Heart right ventricle (tissue), 16 donors: ENCODE results near the gene INHBA. TPM values are rescaled to one million over a fixed set of nuclear protein-coding genes. Genes with fewer than 3 reads are reported as not detected.

ENCODE experiments used
- ATAC-seq, 8 donors: fragments of 200-7000 bp; cut with Tn5 transposase; one replicate each; pipeline ENCODE4 v1.9.1; 2020; ENCODE audit warnings: mild to moderate bottlenecking in 8 of 8, moderate library complexity in 8 of 8, moderate number of reproducible peaks in 1 of 8
- DNase-seq, 2 donors: peaks; one replicate each; pipeline ENCODE4 v3.0.0-alpha.2; 2020
- H3K27ac ChIP-seq, 10 donors: fragments of 200-600 bp; sonication (generic) in 2 of 10; one replicate each; pipeline versions ENCODE4 v1.5.0 to v1.8.0; 2020 to 2022; ENCODE audit warnings: mild to moderate bottlenecking in 3 of 10
- H3K27me3 ChIP-seq, 7 donors: fragments of 200-600 bp; one replicate each; pipeline ENCODE4 v1.8.0; 2021 to 2022; ENCODE audit warnings: mild to moderate bottlenecking in 2 of 7
- H3K36me3 ChIP-seq, 9 donors: fragments of 200-600 bp; sonication (generic) in 1 of 9; one replicate each; pipeline versions ENCODE4 v1.5.0 to v1.8.0; 2020 to 2022; ENCODE audit warnings: mild to moderate bottlenecking in 2 of 9
- H3K4me1 ChIP-seq, 9 donors: fragments of 200-600 bp; sonication (generic) in 1 of 9; one replicate each; pipeline versions ENCODE4 v1.5.0 to v1.8.0; 2020 to 2022; ENCODE audit warnings: mild to moderate bottlenecking in 4 of 9
- H3K4me3 ChIP-seq, 10 donors: fragments of 200-600 bp; sonication (generic) in 2 of 10; one replicate each; pipeline versions ENCODE4 v1.5.0 to v1.8.0; 2020 to 2022; ENCODE audit warnings: mild to moderate bottlenecking in 7 of 10, moderate library complexity in 2 of 10
- H3K9me3 ChIP-seq, 11 donors: fragments of 200-600 bp in 10 of 11; sonication (generic) in 2 of 11; one replicate each; pipeline versions ENCODE4 v1.5.0 to v1.8.0; 2013 to 2022; ENCODE audit warnings: mild to moderate bottlenecking in 2 of 11, control low read depth in 1 of 11, moderate library complexity in 1 of 11
- WGBS, 2 donors: extraction: QIAGEN DNeasy Blood & Tissue Kit; methylation state at CpG; one replicate each; pipeline ENCODE4 v1.1.7; 2013; ENCODE audit warnings: inconsistent platforms in 1 of 2; 5-methylcytosine and 5-hydroxymethylcytosine counted together
- intact Hi-C, 10 donors: fragments of 100-400 bp; cut with DNase I; formaldehyde crosslinking; loops; one replicate each; pipeline versions ENCODE4 v1.11.1 to v1.14.2; 2022
- polyA plus RNA-seq, 2 donors: library from polyadenylated mRNA; stranded (reverse); fragments of 200-250 nt; gene quantifications; one replicate each; pipeline ENCODE4 v1.2.3, GENCODE V29; 2013
- total RNA-seq, 10 donors: library from RNA; stranded (reverse); fragmentation: NEBNext Ultra II Directional in 3 of 10; extraction: Animal tissue kit (Norgen Biotek cat#: 25700) in 3 of 10; gene quantifications; one replicate each; pipeline versions ENCODE4 v1.2.1 to v1.2.4, GENCODE V29; 2021 to 2023
- TF ChIP-seq, protein P1 (sequence below), 9 donors: fragments of 200-600 bp; sonication (generic) in 2 of 9; IDR thresholded peaks; one replicate each; pipeline versions ENCODE4 v1.5.0 to v1.8.0; 2021 to 2022; ENCODE audit warnings: antibody characterized with exemption in 9 of 9, mild to moderate bottlenecking in 5 of 9, moderate library complexity in 1 of 9
- donor health status: Arrhythmogenic right ventricular cardiomyopathy.
- donor health status: ischemic (EF 13 %, LVEDD 7.1; RV severe dilation, severe dysfunction).
- donor health status: healthy with polysubstance abuse.
- donor health status: DM: no; HTN: yes; CAD: no.
- donor health status: DM: no; HTN: no; CAD: no.
- donor health status: ischemic (EF 25% LVEDD 6.9; RV normal size, moderate dysfunction).
- donor health status: ischemic (EF 25% LVEDD 5.7; RV mildly dilated, moderate dysfunction).
- donor health status: healthy.
- donor health status: DM: yes; HTN: yes; CAD: no.
- donor health status: Ischemic cardiomyopathy.
- donor health status: ischemic (EF 35%, LVEDD 5.7; RV mildly dilated, moderate dysfunction).
- donor health status: nonischemic (EF 11% LVEDD 7.7; RV severe dilation, severe dysfunction).
- donor health status: DM: yes; HTN: yes; CAD: no.
- donor health status: PGD.
- donor health status: ischemic (EF 29% LVEDD 5.4; RV normal size, mild dysfunction).
- donor health status: nonischemic (EF 23%, LVEDD 6.1; RV moderate dilation, normal function).

Gene INHBA
- total and polyA plus RNA-seq, 12 donors: 0.41 to 26.1 (median 3.1) TPM

DNA sequence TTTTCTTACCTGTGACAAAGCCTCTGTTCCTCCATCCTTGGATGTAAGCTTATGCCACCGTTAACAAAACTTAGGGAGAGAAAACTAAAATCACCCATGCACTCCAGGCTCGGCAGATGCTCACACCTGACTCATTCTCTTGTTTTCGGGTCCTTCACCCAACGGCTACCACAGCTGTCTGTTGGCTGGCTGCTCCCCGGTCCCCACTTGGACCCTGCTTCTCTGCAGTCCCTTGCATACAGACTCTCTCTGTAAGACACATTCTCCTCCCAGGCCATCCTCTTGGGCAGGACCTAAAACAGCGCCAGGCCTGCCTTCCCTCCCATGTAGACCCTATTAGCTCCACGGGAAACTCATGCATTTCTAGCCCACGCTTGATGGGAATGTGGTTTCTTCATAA is 12.1 kb upstream of the INHBA start:
- intact Hi-C loops: loop anchor here in 5 of 10 donors (5.0 to 10.0 kb wide), 4 partner anchors 700 to 1470 kb away; no protein-coding TSS in a partner anchor
- Histone ChIP-seq H3K27me3 (no peaks in the 10 kb centered on the region), H3K4me3 (no peak overlapping the region), H3K27ac (no peak overlapping the region), H3K9me3 (no peaks in the 10 kb centered on the region), H3K36me3 (no peaks in the 10 kb centered on the region), H3K4me1 (no peaks in the 10 kb centered on the region)
- WGBS, 2 donors: 86 to 93% methylated on average over 8 of the region's 8 CpGs
- DNase-seq: no peak
- TF ChIP-seq, protein P1, sequence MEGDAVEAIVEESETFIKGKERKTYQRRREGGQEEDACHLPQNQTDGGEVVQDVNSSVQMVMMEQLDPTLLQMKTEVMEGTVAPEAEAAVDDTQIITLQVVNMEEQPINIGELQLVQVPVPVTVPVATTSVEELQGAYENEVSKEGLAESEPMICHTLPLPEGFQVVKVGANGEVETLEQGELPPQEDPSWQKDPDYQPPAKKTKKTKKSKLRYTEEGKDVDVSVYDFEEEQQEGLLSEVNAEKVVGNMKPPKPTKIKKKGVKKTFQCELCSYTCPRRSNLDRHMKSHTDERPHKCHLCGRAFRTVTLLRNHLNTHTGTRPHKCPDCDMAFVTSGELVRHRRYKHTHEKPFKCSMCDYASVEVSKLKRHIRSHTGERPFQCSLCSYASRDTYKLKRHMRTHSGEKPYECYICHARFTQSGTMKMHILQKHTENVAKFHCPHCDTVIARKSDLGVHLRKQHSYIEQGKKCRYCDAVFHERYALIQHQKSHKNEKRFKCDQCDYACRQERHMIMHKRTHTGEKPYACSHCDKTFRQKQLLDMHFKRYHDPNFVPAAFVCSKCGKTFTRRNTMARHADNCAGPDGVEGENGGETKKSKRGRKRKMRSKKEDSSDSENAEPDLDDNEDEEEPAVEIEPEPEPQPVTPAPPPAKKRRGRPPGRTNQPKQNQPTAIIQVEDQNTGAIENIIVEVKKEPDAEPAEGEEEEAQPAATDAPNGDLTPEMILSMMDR (IDR thresholded peaks at IDR 0.05): no peak
- no peak for ATAC-seq

DNA sequence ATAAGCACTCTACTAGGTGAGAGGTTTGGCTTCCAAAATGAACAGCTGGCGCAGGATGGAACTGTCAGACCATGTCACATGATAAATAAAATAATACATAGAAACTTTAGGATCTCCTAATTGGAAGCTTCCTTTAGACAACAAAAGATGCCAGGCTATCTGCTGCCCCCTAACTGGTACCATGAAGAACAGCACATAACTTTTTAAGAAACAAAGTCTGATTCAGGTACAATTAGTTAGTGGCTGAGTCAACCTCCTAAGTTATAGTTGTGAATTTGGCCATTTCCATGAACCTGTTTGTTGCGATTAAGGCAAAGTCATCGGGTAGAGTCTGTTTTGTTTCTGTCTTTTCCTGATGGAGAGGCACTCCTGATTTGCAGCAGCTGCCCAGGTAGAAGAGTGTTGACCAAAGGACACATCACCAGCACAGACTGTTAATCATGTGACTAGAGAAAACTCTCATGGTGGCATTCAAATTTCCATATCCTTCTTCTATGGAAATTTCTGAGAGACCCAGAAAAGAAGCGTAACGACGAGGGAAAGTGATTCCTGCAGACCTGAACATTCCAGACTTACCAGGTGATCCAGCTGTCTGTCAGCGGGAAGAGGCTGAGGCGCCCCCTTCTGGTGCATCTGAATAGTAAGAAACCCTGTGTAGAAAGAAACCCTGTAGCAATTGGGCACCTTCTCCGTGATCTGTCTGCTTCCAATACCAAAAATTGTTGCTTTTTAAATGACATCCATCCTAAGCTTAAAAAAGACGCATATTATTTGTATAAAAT is 8.6 kb upstream of the INHBA start:
- intact Hi-C loops: loop anchor here in 5 of 10 donors (2.0 to 10.0 kb wide), 5 partner anchors 697 to 1467 kb away; no protein-coding TSS in a partner anchor
- ATAC-seq: no peak
- WGBS, 2 donors: 39 to 43% methylated on average over 10 of the region's 10 CpGs

DNA sequence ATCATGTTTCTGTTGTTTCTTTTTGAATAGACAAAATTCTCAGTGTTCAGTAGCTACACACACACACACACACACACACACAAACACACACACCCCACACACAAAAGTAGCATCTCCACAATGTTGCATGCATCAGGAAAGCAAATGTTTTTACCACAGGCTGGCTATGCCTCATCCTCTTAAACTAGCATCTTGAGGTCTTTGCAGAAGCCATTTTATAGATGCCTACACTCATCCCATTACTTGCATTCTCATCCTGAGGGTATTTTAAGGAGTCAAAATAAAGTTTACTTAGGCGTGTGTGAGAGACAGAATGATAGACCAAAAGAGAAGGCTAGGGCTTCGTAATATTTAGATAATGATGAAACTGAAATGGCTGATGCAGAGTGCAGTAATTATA is 7.9 kb upstream of the INHBA start:
- Histone ChIP-seq H3K36me3 (no peaks in the 10 kb centered on the region), H3K27ac (no peak overlapping the region), H3K27me3 (no peaks in the 10 kb centered on the region), H3K9me3 (no peaks in the 10 kb centered on the region), H3K4me1 (peaks cover 0 to 7% (median 3%) of the 10 kb centered on the region in 9 donors), H3K4me3 (no peak overlapping the region)
- TF ChIP-seq, protein P1 (IDR thresholded peaks at IDR 0.05): no peak
- ATAC-seq: no peak
- intact Hi-C loops: loop anchor here in 5 of 10 donors (2.0 to 10.0 kb wide), 5 partner anchors 696 to 1466 kb away; no protein-coding TSS in a partner anchor
- WGBS, 2 donors: 80 to 90% methylated on average over 2 of the region's 2 CpGs
- DNase-seq: no peak

More for the DNA sequence above, 8.6 kb upstream of the INHBA start:
- H3K27me3 ChIP-seq: no peaks in the 10 kb centered on the region
- H3K4me3 ChIP-seq: no peak overlapping the region
- TF ChIP-seq, protein P1 (IDR thresholded peaks at IDR 0.05): peak in 7 of 9 donors; percentile 18 to 55 (median 40)
- H3K4me1 ChIP-seq: peaks cover 0 to under 1% (median 0%) of the 10 kb centered on the region in 9 donors
- H3K36me3 ChIP-seq: no peaks in the 10 kb centered on the region
- H3K27ac ChIP-seq: no peak overlapping the region
- no peaks in the 10 kb centered on the region for H3K9me3 ChIP-seq
- DNase-seq: no peak

DNA sequence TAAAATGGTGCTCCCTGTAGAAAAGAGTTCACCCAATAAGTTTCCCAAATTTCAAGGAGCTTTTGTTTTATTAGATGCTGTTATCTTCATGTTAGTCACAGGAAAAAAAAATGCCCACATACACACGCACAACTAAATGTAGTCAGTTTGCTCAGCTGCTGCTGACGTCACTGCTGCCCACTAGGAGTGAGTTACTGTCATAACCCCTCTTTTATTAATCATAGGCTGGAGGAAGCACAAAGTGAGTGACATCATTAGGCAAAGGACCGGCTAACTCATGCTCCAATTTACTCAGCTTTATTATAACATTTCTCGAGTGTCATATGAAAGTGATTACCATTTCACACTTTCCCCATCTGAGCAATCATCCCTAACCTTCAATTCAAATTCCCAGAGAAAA is 6.7 kb upstream of the INHBA start:
- ATAC-seq: no peak
- TF ChIP-seq, protein P1 (IDR thresholded peaks at IDR 0.05): no peak
- Histone ChIP-seq H3K9me3 (no peaks in the 10 kb centered on the region), H3K36me3 (no peaks in the 10 kb centered on the region), H3K27me3 (no peaks in the 10 kb centered on the region), H3K4me3 (no peak overlapping the region), H3K4me1 (peaks cover 0 to 17% (median 7%) of the 10 kb centered on the region in 9 donors), H3K27ac (no peak overlapping the region)
- intact Hi-C loops: loop anchor here in 8 of 10 donors (2.0 to 10.0 kb wide), 7 partner anchors 695 to 1465 kb away; no protein-coding TSS in a partner anchor
- WGBS, 2 donors: 65 to 77% methylated on average over 4 of the region's 4 CpGs
- no peak for DNase-seq
